Endometrial microvascular endothelial cells (primary cell): Measurements from ENCODE around the gene LEF1. TPM values are rescaled to one million over a fixed set of nuclear protein-coding genes. Genes with fewer than 3 reads are reported as not detected.

Source experiments
- in situ Hi-C: cut with HindIII; loops from 2 replicates; pipeline ENCODE4 v1.10.0; 2017; ENCODE audit warnings: low sequenced_read_pairs, low pct_unique_long_range_greater_than_20kb; ENCODE audit errors: inconsistent ontology term
- total RNA-seq: library from RNA; depleted of rRNA; stranded (reverse); fragments of >200 nt; gene quantifications from one replicate; pipeline ENCODE4 v1.2.3, GENCODE V29; 2015; ENCODE audit errors: inconsistent ontology term

LEF1 gene
- total RNA-seq, 1 donor from 2014 or later: not detected

GRCh38 chr4:108184453-108185049, 15.8 kb upstream of the LEF1 start:
- in situ Hi-C loops: no loop called here

GRCh38 chr4:108181704-108182103, 13.0 kb upstream of the LEF1 start:
- in situ Hi-C loops: no loop called here

GRCh38 chr4:108180513-108180912, 11.8 kb upstream of the LEF1 start:
- in situ Hi-C loops: no loop called here

- in situ Hi-C loops: no loop called here
Observed at GRCh38 chr4:108175966-108176365, 7.2 kb upstream of the LEF1 start.

- in situ Hi-C loops: no loop called here
Observed at GRCh38 chr4:108174856-108175255, 6.1 kb upstream of the LEF1 start.

- in situ Hi-C loops: no loop called here
Observed at GRCh38 chr4:108173599-108174057, 4.9 kb upstream of the LEF1 start.

- in situ Hi-C loops: no loop called here
Observed at GRCh38 chr4:108172753-108173598, 4.2 kb upstream of the LEF1 start.

- in situ Hi-C loops: no loop called here
Observed at GRCh38 chr4:108172231-108172752, 3.6 kb upstream of the LEF1 start.

- in situ Hi-C loops: no loop called here
Observed at GRCh38 chr4:108171339-108172230, 2.9 kb upstream of the LEF1 start.

GRCh38 chr4:108170631-108171338, 2.1 kb upstream of the LEF1 start:
- in situ Hi-C loops: no loop called here

- in situ Hi-C loops: no loop called here
Observed at GRCh38 chr4:108169664-108170063, 932 bp upstream of the LEF1 start.

- in situ Hi-C loops: no loop called here
Observed at GRCh38 chr4:108168160-108168670, 517 bp downstream of the LEF1 start.

- in situ Hi-C loops: no loop called here
Observed at GRCh38 chr4:108166441-108167315, 2.1 kb downstream of the LEF1 start.

GRCh38 chr4:108166038-108166437, 2.7 kb downstream of the LEF1 start:
- in situ Hi-C loops: no loop called here

- in situ Hi-C loops: no loop called here
Observed at GRCh38 chr4:108165586-108165985, 3.1 kb downstream of the LEF1 start.

GRCh38 chr4:108163351-108163750, 5.4 kb downstream of the LEF1 start:
- in situ Hi-C loops: no loop called here

GRCh38 chr4:108160741-108161352, 7.9 kb downstream of the LEF1 start:
- in situ Hi-C loops: no loop called here
